OCI-LY3 (cell line): ENCODE results near the gene ALCAM.

Experiments
- CTCF ChIP-seq: fragments of 200-600, 300-600 bp; sonication (generic); IDR thresholded peaks from 2 replicates; pipeline ENCODE4 v1.5.1; 2014; ENCODE audit warnings: antibody characterized with exemption, low read length, low read depth
- EZH2phosphoT487 ChIP-seq: fragments of 200-600 bp; shearing (Covaris generic); IDR thresholded peaks from 2 replicates; pipeline ENCODE4 v1.6.1; 2018; ENCODE audit warnings: antibody characterized with exemption, mixed run types, low read depth

GRCh38 chr3:105465251-105465853 is 98.6 kb downstream of the ALCAM start:
- TF ChIP-seq EZH2phosphoT487 = no peak
- TF ChIP-seq CTCF = no peak
